Measurements from ENCODE around the gene MAGI2.

DNA sequence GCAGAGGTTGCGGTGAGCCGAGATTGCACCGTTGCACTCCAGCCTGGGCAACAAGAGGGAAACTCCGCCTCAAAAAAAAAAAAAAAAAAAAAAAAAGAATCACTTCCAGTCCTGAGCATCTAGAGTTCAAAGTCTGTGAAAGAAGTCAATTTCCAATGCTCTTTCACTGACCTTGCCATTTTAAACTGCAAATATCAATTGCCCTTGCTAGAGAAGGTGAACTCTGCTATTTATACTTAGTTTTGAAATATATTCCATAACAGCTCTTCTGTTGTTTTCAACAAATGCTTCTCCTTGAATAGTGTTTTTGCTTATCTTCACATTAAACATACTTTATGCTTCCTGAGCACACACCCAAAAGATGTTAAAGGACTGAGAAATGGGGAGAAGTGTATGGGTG is 1323.6 kb downstream of the MAGI2 start:
- TF ChIP-seq, protein P1, sequence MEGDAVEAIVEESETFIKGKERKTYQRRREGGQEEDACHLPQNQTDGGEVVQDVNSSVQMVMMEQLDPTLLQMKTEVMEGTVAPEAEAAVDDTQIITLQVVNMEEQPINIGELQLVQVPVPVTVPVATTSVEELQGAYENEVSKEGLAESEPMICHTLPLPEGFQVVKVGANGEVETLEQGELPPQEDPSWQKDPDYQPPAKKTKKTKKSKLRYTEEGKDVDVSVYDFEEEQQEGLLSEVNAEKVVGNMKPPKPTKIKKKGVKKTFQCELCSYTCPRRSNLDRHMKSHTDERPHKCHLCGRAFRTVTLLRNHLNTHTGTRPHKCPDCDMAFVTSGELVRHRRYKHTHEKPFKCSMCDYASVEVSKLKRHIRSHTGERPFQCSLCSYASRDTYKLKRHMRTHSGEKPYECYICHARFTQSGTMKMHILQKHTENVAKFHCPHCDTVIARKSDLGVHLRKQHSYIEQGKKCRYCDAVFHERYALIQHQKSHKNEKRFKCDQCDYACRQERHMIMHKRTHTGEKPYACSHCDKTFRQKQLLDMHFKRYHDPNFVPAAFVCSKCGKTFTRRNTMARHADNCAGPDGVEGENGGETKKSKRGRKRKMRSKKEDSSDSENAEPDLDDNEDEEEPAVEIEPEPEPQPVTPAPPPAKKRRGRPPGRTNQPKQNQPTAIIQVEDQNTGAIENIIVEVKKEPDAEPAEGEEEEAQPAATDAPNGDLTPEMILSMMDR (IDR thresholded peaks at IDR 0.05): no peak
- no peak for TF ChIP-seq POLR2A (IDR thresholded peaks at IDR 0.05)

Data from body of pancreas (tissue), 4 donors.